Stimulated activated CD4-positive, alpha-beta T cell treated with anti-CD3 and anti-CD28 coated beads, Interleukin-1b, Interleukin-23, amount 100 ng/mL, for 4 hours (primary cell): Measurements from ENCODE around the gene MMS19.

Experiments
- DNase-seq, 2 donors: peaks; one replicate each; pipeline ENCODE4 v3.0.0-alpha.2; 2020; ENCODE audit warnings: low read depth in 2 of 2

Gene MMS19

DNA sequence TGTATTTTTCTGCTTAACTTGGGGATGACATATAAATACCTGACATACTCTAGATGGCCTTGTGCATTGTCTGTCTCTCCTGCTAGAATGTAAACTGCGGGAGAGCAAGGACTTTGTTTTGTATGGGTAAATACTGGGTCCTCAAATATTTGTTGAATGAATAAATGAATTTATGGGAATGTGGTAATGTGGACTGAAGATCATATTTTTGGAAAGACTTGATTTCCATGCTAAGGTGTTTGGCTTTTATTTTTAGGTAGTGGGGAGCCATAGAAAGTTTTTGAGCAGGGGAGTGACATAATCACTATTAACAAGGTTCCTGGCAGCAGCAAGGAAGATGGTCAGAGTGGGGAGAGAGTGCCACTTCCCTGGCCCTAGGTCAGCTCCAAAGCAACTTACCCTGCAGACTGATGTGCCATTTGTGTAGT is 27.5 kb upstream of the MMS19 start:
- DNase-seq, result no peak

DNA sequence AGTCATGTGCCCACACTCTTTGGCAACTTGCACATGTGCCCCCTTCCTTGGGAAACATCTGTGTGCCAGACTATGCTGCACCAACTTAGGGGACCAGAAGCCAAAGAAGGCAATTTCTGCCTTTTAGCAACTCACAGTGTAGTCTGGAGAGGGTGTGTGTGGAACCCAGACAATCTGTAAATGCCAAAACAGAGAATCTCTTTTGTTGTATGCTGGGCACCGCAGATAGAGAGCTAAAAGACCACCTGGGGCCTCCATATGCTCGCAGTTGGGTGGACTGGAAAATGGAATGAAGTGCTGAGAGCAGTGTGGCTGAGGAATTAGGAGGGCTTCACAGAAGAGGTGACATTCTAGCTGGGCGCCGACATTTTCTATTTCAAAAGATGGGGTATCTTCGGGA is 26.9 kb upstream of the MMS19 start:
- no peak for DNase-seq

DNA sequence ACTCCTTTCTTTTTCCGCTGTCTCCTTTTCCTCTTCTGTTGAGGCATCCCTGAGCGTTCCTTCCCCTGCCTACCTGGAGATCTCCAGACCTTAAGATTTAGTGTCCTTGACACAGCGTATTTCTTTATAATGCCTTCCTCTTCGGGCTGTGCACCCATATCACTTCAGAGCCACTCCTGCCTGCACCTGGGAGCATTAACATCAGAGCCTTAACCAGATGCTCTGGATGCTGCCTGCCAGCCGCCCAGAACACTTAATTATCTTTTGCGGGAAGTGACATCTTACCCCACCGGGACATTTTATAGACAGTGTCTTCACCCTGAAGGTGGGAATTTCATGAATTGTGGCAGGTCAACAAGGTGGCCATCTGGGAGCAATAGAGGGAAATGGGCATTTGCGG is 24.7 kb upstream of the MMS19 start:
- no peak for DNase-seq

DNA sequence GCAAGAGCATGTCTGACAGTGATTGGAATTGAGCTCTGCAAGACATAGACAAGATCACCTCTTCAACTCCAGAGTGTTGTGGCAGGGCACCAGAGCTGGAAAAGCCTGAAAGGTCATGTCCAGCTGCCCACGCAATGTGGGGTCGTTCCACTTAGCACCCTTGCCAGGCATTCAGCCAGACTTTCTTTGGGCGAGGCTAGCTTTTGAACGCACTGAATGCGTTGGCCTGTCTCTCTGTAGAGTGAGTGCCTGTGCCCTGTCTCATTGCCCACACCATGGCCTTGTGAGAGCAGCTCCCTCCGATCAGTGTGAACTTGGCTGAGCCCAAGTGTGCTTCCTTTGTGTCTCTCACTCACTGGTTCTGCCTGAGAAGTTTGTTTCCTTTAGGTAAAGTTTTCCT is 23.8 kb upstream of the MMS19 start:
- DNase-seq, result no peak

DNA sequence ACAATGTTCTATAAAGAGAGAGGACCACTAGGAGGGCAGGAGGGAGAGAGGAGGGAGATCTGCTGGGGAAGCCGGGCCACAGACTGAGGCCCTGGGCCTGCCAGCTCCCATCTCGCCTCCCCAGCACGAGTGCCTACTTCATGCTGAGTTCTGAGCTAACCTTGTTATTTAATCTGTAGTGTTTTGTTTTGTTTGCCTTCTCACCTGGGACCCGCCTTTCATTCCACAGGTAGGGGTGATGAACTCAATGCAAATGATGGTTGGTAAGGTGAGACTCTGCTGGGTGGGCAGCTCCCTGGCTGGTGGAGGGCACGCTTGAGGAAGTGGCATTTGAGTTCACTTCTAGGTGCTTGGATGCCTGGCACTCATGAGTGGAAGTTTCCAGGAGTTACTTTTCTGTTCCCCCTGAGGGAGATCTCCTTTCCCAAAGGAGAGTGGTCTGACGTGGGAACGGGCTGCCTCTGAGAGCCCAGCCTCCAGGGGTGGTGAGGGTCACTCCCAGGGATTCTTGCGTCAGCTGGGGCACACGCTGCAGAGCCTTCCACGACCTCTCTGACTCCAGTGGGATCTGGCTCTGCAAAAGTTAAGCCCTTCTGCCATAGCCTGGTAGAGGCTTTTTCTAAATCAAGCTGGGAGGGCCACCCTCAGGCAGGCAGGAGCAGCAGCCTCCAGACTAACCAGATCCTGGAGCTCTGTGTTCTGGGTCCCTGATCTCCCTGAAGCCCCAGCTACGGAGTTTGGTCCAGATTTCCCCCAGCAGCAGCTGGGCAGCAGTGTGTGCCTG is 22.9 kb upstream of the MMS19 start:
- no peak for DNase-seq

DNA sequence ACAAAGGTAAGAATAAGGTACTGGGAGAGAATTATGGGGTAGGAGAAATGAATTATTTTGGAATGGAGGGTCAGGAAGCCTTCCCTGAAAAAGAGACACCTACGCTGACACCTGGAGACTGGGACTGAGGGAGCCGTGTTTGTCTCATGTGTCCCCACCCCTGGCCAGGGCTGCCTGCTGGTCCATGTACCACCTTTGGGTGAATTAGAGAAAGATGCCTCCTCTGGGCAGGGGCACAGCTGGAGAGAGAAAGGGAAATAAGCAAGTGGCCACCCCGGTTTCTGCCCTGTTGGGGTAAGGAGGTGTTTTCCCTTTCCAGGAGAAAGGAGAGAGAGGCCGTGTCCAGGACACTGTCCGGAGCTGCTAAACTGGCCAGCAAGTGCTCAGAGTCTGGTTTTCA is 22.3 kb upstream of the MMS19 start:
- DNase-seq, result no peak

DNA sequence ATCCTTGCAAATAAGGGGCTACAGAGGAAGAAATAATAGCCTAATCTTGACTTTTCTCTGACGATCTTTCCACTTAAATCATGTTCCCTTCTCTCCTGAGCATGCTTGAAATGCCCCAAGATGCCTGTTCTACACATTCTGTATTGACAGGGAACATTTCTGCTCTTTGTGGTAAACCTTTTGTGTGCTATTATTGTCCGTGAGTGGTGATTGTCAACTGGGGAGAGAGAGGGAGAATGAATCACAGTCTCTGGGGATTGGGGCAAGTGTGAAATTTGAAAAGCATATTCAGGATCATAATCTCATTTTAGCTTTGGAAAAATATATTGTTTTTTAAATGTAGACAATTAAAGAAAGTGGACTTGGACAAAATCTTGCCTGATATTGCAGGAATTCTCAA is 21.1 kb upstream of the MMS19 start:
- no peak for DNase-seq

DNA sequence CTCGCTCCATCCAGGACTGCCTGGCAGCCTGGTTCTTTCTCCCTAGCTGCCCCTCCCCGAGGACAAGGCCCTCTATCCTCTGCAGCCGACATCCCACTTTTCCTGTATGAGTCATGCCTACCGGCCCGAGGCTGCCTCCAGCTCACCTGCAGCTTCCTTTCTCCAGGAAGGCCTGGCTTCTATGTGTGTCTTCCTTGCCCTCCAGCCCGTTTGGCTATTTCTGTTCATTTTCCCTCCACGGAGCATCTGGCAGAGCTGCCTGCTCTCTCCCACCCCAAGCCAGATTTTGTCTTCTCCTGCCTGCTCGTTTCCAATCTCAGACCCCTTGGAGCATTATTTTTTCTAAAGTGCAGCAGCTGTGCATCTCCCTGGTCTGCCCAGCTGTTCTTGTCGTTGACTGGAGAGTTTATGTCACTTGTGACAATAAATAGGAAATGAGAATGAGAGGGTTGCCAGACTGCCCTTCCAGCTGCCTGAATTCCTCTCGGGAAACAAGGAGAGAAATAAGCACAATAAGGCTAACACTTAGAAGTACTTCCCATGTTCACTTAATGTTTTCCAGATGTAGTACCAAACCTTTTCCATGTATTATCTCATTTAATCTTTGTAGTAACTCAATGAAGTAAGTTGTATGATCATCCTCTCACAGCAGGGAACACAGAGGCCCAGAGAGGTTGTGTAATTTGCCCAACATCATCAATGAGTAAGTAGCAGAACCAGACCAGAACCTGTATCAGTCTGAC is 20.2 kb upstream of the MMS19 start:
- no peak for DNase-seq

DNA sequence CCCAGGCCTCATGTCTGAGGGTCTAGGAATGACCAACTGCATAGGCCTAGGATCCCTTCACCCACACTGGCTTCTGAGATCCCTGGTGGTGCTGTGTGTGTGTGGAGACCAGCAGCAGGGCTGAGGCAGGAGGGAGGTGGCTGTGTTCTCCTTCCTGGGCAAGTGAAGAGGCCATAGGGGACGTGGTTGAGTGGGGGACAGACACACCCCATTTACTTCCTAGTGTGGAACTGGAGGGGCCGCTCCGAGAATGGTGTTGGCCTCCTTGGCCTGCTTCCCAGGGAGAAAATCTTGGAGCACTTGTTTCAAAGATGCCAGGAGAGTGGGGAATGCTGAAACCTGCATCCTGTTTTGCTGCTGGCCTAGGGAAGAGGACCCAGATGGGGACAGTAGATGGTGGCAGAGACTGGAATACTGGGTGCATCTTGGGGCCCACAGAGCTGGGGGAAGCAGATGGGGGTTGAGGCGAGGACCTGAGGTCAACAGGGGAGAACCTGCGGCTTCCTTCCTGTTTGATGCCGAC is 19.6 kb upstream of the MMS19 start:
- no peak for DNase-seq

DNA sequence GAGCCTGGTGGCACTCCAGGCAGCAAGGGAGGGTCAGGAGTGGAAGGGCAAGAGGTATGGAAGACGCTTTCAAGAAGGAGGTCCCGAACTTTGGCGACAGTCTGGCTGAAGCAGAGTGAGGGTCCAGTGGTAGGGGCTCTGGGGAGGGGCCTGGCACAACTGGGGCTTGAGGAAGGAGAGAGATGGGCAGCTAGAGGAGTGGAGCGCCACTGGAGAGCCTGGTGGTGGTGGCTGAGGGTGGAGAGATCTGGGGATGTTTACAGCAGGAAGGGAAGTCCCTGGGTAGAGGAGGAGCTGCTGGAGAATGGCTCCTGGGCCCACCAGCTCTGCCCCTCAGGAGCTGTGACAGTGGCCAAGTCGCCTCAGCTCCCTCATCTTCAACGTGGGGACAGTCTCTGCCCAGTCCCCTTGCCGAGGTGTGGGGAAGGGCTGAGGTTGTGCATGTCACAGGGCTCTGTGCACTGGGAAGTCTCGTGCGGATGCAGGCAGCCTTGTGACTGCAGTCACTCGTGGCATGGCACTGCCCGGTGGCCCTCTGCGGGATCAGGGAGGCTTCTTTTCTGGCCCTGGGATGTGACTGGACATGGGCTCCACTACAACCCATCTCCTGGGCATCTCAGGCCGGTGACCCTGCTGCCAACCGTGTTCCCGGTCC is 19.0 kb upstream of the MMS19 start:
- DNase-seq, result no peak

DNA sequence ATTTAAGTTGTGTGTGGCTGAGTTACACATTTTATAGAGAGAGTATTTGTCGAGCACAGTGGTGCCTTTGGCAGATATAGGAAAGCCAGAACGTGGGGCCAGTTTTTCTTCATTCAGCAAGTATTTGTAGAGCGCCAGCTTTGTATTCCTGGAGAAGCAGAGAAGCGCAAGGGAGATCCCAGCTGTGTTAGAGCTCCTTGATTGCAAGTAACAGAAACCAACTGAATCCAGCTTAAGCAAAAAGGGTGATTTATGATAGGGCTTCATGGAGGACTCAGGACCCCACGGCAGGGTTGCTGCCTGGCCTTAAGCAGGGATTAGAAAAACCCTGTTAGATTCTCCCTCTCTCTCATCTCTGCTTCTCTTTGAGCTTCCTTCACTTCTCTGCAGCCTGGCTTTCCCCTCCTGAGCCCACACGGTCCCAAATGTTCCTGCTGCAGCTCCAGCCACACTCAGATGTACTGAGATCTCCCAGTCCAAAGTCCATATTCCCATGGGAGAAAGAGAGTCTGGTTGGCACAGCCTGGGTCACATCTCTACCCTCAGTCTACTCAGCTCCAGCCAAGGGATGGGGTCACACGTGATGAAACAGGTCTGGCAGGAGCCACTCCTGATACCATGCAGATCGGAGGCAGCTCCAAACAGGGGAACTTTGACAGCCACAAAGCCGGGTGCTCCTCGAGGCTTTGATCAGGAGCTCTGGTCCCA is 17.2 kb upstream of the MMS19 start:
- DNase-seq, result no peak

DNA sequence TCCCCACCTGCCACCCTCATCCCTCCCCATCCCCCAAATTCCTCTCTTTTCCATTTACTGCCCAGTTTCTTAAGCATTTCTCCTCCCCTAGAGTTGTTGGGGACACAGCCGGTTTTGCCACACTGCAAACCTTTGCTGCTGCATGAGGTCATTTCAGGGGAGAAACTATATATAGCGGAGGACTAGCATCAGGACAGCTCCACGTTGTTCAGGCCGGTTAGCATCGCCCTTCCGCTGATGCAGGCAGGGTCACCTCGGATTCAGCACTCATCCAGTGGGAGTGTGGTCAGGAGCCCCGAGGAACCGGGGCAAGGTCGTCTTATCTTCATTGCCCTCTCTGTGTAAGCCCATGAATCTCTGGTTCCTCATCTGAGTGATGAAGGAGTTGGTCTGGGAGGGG is 16.1 kb upstream of the MMS19 start:
- DNase-seq, result no peak

DNA sequence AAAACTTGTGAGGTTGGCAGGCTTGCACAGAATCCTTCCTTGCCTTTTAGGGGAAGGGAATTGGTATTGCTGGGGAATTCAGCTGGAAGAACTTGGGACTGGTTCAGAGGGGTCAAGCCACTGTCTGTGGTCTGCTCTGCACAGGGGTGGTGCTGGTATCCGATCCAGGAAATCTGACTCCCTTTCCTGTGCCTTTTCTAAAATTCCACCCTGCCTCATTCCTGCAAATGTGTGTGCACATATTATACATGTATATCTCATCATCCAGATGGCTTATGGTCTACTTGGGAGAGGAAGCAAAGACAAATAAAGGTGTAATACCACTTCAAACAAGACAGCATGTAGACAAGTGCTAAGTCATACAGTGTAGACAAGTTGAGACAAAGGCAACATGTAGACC is 14.8 kb upstream of the MMS19 start:
- no peak for DNase-seq

DNA sequence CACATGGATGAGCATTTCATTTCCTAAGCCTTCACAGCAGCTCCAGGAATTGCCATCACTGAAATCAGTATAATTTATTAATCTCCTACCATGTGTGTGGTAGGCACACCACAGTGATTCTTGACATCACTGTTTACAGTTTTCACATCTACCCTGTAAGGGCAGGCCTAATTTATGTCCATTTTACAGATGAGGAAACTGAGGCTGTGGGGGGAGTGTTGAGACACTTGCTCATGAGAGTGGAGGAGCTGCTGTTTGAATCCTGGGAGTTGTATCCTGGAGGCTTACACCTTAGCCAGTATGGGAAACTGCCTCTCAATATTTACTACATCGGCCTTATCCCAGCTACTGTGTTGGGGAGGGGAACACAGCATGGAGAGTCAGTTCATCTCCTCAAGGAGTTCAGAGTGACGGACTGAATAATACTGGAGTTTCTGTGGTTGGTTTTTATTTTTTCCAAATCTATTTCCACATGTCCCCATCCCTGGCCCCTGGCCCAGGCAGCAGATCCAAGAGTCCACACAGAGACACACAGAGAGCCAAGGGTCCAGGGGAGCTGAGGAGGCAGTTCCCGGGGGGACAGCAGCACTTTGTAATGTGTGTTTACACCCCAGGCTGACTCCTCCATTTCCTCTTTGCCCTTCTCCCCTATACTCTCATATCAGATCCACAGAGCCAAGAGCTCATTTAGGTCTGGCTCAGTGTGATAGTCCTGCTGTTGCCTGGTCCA is 13.7 kb upstream of the MMS19 start:
- no peak for DNase-seq

DNA sequence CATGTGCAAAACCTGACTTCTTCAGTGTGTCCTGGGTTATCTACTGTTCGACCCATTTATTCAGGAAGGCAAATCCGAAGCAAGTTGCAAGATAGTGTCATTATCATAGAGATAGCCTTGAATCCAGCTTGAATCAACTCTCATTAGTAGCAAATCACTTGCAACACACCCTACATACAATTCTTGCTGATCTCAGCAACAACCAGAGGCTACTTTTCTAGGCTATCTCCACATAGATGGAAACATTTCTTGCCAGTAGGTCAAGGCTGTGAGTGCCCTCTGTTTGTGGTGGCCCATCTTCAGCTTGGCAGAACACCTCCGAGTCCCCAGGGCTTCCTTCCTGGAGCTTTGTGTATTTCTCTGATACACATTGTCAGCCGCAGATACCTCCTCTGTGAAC is 12.5 kb upstream of the MMS19 start:
- DNase-seq, result no peak

DNA sequence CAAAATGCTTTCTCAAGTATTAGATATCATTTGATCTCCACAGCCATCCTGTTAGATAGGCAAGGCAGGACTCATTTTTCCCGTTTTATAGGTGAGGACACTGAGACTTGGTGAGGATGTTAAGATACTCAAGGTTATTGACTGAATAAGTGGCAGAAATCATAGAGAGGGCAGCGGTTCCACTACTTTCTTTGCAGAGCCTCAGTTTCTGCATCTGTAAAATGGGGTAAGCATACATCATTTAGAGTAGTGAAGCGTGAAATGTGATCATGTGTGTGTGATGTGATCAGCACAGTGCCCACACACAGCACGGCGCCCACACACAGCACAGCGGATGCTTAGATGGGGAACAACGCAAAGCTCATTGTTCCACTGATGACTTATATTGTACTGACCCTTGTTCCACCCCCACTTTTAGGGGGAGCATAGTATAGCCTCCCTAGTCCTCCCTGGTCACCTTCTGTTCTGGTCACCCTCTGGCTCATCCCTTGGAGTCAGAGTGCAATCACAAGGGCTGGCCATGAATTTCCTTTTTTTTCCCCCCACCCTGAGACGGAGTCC is 11.0 kb upstream of the MMS19 start:
- no peak for DNase-seq

DNA sequence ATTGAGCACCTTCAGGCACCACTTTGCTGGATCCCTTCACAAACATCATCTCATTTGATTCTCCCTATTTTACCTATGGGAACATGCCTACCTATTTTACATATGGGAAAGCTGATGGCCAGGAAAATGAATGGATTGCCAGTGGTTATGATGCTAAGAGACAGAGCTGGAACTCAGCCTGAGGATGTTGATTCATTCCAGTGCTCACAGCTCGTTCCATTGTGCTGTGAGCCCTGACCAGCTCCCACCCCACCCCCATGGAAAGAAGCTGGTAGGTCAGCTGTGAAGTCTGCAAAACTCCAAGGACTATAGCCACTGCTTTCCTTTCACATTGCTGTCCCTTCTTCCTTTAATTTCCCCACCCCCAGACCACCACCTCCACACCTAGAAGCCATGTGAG is 10.1 kb upstream of the MMS19 start:
- DNase-seq, result no peak

DNA sequence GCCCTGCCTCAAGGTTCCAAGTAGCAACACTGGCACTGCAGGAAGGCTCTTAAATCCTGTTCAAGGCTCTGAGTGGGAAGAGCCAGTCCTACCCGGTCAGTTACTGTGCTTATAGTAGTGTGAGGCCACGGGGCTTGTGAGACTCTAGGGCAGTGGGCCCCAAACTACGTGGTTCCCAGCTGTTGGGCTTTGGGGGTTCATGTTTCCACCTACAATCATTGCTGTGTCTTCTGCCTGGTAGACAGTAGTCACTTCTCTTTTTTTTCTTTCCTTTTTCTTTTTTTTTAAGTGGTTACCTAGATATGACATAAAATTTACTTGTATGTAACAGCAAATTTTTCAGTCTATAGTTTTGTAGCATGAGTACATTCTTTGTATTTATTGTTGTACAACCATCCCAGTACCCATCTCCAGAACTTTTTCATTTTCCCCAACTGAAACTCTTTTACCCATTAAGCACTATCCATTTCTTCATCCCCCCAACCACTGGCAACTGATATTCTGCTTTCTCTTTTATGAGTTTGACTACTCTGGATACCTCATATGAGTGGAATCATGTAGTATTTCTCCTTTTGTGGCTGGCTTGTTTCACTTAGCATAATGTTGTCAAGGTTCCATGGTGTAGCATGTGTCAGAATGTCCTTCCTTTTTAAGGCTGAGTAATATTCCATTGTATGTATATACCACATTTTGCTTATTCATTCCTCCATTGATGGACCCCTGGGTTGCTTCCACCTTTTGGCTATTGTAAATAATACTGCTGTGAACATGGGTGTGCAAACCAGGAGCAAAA is 8.2 kb upstream of the MMS19 start:
- DNase-seq, result no peak

DNA sequence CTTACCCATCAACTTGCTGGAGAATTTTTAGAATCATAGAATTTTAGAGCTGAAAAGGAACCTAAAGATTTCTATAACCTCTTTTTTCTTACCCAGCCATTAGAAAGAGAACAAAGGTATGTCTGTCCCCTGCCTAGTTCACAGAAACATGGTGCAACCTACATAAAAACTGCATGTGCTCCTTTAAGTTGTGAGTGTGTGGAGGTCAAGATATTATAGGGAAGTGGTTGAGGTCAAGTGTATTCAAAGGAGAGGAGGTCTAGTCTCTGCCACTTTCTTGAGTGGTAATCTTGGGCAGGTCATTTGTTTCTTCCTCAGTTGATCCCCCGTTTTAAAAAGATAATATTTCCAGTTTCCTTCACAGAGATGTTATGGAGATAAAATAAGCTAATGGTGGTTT is 6.9 kb upstream of the MMS19 start:
- no peak for DNase-seq

DNA sequence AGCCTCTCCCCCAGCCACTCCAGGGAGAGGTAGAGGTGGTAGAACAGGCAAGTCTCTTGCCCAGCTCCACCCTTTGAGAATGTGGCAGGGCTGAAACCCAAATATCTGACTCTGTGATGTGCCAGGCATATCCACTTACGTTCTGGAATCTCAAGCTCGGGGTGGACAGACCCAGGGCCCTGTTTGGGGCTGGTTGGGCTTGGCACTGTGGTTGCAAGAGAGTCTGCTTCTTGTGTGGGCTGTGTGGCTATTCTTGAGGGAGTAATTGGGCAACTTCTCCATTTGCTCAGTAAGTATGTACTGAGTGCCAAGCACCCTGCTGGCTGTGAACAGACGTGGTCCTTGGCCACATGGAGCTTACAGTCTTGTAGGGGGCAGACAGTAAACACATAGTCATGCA is 5.2 kb upstream of the MMS19 start:
- DNase-seq, result no peak
